Activated T-cell treated with anti-CD3 and anti-CD28 coated beads, Interleukin-2, amount 50 U/mL, for 24 hours (primary cell): ENCODE measurements around the gene GTF3A.

Experiments used
- DNase-seq: peaks from one replicate; pipeline ENCODE4 v3.0.0-alpha.2; 2020
- H3K27ac Mint-ChIP-seq: 2 replicates; pipeline ENCODE4 v1.8.0; 2020; ENCODE audit warnings: mild to moderate bottlenecking, mixed read lengths
- H3K27me3 Mint-ChIP-seq: 2 replicates; pipeline ENCODE4 v1.8.0; 2020; ENCODE audit warnings: mixed read lengths
- H3K36me3 Mint-ChIP-seq: 2 replicates; pipeline ENCODE4 v1.8.0; 2020; ENCODE audit warnings: low read depth, mixed read lengths
- H3K4me1 Mint-ChIP-seq: 2 replicates; pipeline ENCODE4 v1.8.0; 2020; ENCODE audit warnings: low read depth, mixed read lengths
- H3K4me3 Mint-ChIP-seq: 2 replicates; pipeline ENCODE4 v1.8.0; 2020; ENCODE audit warnings: mild to moderate bottlenecking, moderate library complexity, mixed read lengths
- H3K9me3 Mint-ChIP-seq: 2 replicates; pipeline ENCODE4 v1.8.0; 2020; ENCODE audit warnings: mixed read lengths

GTF3A gene

DNA sequence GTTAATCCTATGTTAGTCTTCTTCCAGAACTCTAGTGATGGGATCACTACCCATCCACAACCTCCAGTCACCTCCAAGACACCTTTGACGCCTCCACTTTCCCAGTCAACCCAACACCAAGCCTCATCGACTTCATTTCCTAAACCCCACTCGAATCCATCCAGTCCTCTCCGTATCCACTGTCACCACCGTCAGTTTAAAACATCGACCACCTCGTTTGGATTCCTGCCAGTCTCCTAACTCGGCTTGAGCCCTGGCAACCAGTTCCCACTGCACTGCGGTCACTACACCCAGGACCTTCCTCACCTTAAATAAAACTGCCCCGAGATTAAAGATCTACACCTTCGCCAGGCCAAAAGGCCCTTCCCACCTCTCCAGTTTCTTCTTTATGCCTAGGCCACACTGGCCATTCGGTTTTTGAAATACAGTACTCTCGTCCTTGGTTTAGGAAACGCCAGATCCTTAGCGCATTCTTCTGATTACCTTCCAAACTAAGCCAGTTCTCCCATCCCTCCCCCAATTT, 24.7 kb downstream of the GTF3A start:
- no peaks in the 10 kb centered on the region for H3K27me3 Mint-ChIP-seq
- no peak for DNase-seq
- peaks cover 20% of the 10 kb centered on the region for H3K36me3 Mint-ChIP-seq
- peaks cover 53% of the 10 kb centered on the region for H3K4me1 Mint-ChIP-seq
- no peaks in the 10 kb centered on the region for H3K9me3 Mint-ChIP-seq
- peak overlapping the region; percentile 96 for H3K27ac Mint-ChIP-seq
- peak overlapping the region; percentile 87 for H3K4me3 Mint-ChIP-seq

DNA sequence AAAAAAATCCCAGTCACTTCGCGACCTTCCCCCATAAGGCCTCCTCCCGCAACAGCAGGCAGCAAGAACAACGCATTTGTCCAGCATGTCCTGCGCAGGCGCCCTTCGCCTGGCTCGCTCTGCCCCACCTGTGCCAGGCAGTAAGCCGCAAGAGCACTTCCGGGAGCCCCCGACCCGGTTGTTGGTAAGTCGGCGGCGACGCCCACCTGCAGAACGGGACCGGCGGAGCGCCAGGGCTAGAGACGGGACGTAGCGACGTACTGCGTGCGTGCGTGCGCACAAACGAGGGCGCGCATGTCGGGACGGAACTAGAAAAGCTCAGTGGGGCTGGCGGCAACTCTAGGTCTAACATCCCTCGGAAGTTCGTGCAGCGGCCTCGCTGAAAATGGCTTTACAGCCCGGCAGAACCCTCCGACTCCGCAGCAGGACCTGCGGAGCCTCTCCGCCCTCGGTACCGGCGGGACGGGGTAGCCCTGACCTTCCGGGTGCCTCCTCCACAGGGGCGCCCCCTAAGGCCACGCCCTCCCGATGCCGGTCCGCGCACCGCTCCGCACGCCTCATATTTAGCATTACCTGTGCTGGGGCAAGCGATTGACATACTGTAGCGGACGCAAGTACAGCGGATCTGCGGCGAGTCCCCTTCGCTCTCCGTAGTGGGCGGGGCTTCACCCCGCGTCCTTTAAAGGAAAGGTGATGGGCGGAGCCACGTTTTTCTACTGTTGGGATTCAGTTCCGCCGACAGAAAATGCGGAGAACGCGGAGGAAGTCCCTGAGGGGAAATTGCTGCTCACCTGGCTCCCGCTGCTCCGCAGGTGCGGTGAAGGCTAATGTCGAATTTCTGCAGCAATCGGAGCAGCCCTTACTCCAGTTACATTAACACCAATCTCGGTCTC, 25.8 kb downstream of the GTF3A start, which contains the start of gene MTIF3:
Gene MTIF3 (minus strand): TSS at position 629 of the 893 bp plus-strand sequence. CDS start 10,116 bp downstream, outside the sequence.
- peak; percentile 96 for DNase-seq
- Mint-ChIP-seq H3K27me3 (no peaks in the 10 kb centered on the region), H3K4me1 (peaks cover 55% of the 10 kb centered on the region), H3K9me3 (no peaks in the 10 kb centered on the region), H3K27ac (peak within 1 kb of the TSS; percentile 96), H3K4me3 (peak within 1 kb of the TSS; percentile 87), H3K36me3 (peaks cover 17% of the 10 kb centered on the region)

DNA sequence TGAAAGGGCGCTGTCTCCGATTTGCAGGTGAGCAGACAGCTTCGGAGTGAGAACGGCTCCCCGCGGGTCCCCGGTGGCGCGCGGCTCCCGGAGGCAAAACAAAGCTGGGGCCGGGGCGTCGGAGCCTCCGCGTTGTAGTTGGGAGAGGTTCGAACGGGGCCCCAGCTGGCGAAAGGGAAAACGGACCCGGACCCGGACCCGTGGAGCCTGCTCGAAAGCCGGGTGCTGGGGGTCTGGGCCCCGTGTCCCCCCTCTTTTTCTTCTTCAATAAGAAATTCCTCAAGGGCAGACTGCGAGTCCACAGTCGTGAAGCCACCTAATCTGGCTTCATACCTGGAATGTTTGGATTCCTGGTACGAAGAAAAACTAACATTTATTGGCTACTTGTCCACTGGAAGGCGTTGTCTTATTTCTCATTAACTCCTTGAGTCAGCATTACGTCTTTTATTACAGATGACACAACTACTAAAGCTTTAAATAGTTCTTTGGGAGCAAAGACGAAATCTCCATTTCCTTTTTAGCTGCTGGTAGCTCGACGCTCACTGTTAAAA, 26.6 kb downstream of the GTF3A start:
- Mint-ChIP-seq H3K9me3 (no peaks in the 10 kb centered on the region), H3K27ac (peak overlapping the region; percentile 96), H3K27me3 (no peaks in the 10 kb centered on the region), H3K36me3 (peaks cover 19% of the 10 kb centered on the region), H3K4me3 (peak overlapping the region; percentile 87), H3K4me1 (peaks cover 57% of the 10 kb centered on the region)
- peak; percentile 63 for DNase-seq

DNA sequence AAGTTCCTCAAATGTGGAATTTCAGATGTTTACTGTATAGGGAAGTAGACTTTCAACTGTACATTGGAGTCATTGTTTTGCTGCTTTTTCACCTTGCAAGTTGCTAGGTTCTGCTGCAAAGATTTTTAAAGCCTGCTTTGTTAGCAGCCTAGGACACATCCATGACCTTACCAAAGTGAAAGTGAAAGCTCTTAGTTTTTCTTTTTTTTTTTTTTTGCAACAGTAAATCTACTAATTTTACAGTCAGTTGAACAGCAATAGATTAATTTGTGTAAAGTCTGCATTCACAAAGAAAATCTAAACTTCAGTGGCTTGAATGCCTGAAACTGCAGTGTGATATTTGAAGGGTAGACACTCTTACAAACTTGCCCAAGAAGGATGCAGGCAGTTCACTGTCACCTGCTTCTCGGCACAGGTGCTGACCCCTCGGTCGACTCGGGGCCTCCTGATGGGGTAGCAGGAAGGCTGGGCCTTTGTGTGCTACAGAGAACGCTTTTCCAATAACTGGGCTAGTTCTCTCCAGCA, 31.0 kb downstream of the GTF3A start:
- Mint-ChIP-seq H3K4me3 (peak overlapping the region; percentile 85), H3K4me1 (peaks cover 32% of the 10 kb centered on the region), H3K9me3 (no peaks in the 10 kb centered on the region), H3K27me3 (no peaks in the 10 kb centered on the region), H3K27ac (peak overlapping the region; percentile 98), H3K36me3 (peaks cover 7% of the 10 kb centered on the region)
- peak; percentile 50 for DNase-seq

DNA sequence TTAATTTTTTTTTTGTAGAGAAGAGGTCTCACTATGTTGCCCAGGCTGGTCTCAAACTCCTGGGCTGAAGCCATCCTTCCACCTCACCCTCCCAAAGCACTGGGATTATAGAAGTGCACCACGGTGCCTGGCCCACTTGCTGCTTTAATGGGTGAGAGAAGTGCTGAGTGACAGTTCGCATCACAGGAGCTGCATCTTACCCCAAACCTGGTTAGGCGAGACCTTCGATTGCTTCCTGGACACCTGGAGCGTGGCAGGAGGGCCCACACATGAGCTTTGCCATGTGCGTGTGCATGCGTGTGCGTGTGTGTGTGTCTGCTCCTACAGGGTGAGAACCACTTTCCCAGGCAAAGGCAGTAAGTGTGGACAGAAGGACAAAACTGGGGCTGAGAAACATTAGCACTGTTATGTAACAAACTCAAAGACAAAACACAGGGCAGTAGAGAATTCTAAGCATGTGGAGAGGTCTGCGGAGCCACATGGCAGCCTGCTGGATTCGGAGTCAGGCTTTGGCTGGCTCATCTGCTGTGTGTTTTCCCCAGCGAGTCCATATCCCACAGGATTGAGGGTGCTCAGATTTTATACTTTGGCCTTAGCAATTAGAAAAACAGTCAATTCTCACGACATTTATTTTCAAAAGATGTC, 37.6 kb downstream of the GTF3A start:
- H3K27me3 Mint-ChIP-seq: no peaks in the 10 kb centered on the region
- peaks cover 3% of the 10 kb centered on the region for H3K4me1 Mint-ChIP-seq
- H3K36me3 Mint-ChIP-seq: no peaks in the 10 kb centered on the region
- no peaks in the 10 kb centered on the region for H3K9me3 Mint-ChIP-seq
- H3K27ac Mint-ChIP-seq: no peak overlapping the region
- no peak for DNase-seq
- H3K4me3 Mint-ChIP-seq: no peak overlapping the region

DNA sequence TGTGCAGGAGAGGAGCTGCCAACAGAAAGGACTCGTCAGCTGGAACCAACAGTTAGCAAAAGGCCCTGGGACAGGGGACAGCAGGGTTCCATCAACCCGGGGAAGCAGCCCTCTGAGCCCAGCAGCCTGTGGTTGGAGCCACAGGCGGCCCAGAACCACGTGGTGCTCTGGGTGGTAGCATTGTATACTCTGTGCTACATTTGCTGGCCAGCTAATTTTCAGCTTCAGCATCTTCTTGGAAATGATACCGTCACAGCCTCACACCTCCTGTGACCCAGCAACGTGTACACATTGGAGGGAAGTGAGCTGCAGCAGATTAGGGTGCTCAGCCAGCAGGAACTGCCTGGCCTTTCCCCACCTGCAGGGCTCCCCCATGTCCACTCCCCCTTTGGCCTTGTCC, 39.1 kb downstream of the GTF3A start:
- Mint-ChIP-seq H3K4me3 (no peak overlapping the region), H3K27me3 (no peaks in the 10 kb centered on the region), H3K27ac (no peak overlapping the region), H3K9me3 (no peaks in the 10 kb centered on the region), H3K4me1 (peaks cover 3% of the 10 kb centered on the region), H3K36me3 (no peaks in the 10 kb centered on the region)
- no peak for DNase-seq

DNA sequence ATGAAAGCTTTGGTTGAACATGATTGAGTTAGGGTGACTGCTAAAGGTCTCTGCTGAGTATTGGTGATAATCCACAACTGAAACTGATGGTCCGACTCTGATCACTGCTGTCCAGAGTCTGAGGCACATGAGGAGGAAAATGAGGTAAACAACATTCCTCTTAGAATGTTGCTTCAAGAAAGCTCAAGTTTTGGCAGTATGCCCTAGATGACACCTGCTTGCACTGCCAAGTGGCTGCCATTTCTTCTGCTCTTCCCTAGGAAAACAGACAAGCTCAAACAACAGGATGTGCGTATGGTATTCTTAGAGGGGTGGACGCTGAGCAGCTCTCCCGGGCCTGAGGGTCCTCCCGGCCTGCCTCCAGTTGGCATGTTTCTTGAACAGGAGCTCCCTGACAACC, 41.2 kb downstream of the GTF3A start:
- Mint-ChIP-seq H3K4me1 (peaks cover 3% of the 10 kb centered on the region), H3K27me3 (no peaks in the 10 kb centered on the region), H3K36me3 (no peaks in the 10 kb centered on the region), H3K4me3 (no peak overlapping the region), H3K9me3 (no peaks in the 10 kb centered on the region), H3K27ac (no peak overlapping the region)
- DNase-seq: no peak

DNA sequence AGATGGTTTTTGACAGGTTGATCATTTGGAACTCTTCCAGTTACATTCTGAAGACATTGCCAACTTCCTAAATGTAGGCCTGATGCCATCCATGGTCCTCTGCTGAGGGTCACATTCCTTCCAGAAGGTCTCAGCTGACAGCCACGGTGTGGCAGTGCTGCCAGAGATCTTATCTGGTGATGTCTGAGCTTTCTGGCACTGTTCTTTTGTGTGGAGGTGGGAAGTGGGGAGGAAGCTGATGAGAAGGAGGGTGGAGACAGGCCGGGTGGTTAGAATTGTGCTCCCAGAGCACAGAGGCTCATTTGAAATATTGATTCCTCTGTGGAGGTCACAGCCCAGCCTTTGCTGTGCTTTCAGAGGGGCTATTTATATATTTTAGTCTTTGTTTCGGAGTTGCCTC, 42.1 kb downstream of the GTF3A start:
- Mint-ChIP-seq H3K4me3 (no peak overlapping the region), H3K36me3 (no peaks in the 10 kb centered on the region), H3K27ac (no peak overlapping the region), H3K27me3 (no peaks in the 10 kb centered on the region), H3K9me3 (no peaks in the 10 kb centered on the region), H3K4me1 (peaks cover 3% of the 10 kb centered on the region)
- no peak for DNase-seq

DNA sequence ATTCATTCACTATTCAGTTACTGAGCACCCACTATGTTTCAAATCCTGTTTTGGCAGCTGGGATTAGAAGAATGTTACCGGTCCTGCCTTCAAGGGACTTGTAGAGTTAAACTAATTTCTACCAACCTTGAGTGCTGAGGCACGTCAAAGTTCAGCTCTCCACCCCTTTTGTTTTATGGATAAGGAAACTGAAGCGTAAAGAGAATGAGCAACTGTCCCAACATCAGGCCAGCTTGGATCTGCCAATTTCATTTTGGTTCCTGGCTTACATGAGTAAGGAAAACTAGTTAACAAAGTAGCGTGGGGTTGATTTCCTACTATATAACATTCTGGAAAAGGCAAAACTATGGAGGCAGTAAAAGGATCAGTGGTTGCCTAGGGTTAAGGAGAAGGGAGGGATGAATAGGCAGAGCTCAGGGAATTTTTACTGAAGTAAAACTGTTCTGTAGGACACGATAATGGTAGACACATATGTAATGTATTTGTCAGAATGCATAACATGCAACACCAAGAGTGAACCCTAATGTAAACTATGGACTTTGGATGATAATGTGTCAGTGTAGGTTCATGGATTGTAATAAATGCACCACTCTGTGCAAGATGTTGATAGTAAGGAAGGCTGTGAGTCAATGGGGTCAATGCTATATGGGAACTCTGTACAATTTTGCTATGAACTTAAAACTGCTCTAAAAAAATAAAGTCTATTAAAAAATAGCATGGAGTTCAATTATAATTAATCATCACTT, 45.8 kb downstream of the GTF3A start:
- H3K36me3 Mint-ChIP-seq: no peaks in the 10 kb centered on the region
- H3K4me1 Mint-ChIP-seq: peaks cover 7% of the 10 kb centered on the region
- H3K9me3 Mint-ChIP-seq: no peaks in the 10 kb centered on the region
- H3K27me3 Mint-ChIP-seq: no peaks in the 10 kb centered on the region
- H3K27ac Mint-ChIP-seq: no peak overlapping the region
- DNase-seq: no peak
- H3K4me3 Mint-ChIP-seq: no peak overlapping the region

DNA sequence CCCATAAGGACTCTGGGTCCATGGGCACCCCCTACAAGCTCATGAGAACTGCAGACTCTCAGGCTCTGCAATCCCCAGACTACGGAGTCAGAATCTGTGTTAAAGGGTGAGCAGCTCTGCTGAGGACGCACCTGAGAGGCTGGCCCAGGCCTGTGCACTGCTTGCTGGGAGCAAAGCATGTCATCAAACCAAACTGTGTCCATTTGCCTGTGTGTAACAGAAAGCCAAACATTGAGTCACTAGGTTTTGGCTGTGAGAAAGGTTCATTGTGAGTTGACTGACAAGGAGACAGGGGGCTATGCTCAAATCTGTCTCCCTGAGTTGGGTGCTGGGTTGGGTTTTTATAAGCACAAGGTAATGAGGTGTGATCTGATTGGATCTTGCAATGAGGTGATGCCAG, 48.0 kb downstream of the GTF3A start:
- Mint-ChIP-seq H3K27me3 (no peaks in the 10 kb centered on the region), H3K9me3 (no peaks in the 10 kb centered on the region), H3K27ac (no peak overlapping the region), H3K4me1 (peaks cover 11% of the 10 kb centered on the region), H3K4me3 (no peak overlapping the region), H3K36me3 (no peaks in the 10 kb centered on the region)
- no peak for DNase-seq

DNA sequence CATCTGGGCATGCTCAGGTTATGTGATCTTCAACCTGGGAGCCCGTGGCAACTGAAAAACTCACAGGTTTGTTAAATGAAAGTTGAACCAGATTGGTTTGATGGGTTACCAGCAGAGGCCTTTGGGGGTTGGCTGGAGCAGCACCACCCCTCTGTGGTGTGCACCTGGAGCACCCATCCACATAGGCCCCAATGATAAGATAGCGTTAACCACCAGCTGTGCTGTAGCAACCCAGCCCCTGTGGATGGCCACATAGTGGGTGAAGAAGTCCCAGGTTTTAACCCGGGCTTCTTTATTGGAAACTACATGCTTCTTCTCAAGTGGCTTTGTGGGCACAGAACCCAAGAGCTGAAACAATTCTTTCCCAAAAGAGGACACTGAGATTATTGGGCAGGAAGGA, 48.5 kb downstream of the GTF3A start:
- no peak overlapping the region for H3K4me3 Mint-ChIP-seq
- no peaks in the 10 kb centered on the region for H3K36me3 Mint-ChIP-seq
- peaks cover 16% of the 10 kb centered on the region for H3K4me1 Mint-ChIP-seq
- H3K9me3 Mint-ChIP-seq: no peaks in the 10 kb centered on the region
- no peak for DNase-seq
- no peak overlapping the region for H3K27ac Mint-ChIP-seq
- H3K27me3 Mint-ChIP-seq: no peaks in the 10 kb centered on the region

DNA sequence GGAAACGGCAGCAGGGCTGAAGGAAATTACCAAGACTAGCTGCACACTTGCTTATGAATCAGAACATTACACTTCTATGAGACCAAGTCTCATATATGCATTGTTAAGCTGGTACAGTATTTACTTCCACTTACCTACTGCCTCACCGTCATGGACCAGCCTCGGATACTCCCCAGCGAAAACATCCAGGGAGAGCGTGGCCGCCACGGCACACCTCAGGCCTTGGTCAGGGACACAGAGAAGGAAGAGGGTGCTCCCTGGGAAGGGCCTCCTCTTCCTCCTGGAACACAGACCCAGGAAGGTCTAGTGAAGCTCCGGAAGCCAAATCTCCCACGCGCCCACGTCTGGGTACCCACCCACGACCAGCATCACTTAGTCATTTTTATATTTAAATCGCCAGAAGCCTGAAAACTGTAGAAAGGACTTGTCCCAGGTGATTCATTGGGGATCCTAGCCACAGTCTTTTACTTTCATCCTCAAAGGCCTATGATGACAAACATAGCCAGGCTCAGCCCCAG, 50.4 kb downstream of the GTF3A start:
- Mint-ChIP-seq H3K9me3 (no peaks in the 10 kb centered on the region), H3K4me3 (no peak overlapping the region), H3K4me1 (peaks cover 16% of the 10 kb centered on the region), H3K36me3 (no peaks in the 10 kb centered on the region), H3K27ac (no peak overlapping the region), H3K27me3 (no peaks in the 10 kb centered on the region)
- no peak for DNase-seq

DNA sequence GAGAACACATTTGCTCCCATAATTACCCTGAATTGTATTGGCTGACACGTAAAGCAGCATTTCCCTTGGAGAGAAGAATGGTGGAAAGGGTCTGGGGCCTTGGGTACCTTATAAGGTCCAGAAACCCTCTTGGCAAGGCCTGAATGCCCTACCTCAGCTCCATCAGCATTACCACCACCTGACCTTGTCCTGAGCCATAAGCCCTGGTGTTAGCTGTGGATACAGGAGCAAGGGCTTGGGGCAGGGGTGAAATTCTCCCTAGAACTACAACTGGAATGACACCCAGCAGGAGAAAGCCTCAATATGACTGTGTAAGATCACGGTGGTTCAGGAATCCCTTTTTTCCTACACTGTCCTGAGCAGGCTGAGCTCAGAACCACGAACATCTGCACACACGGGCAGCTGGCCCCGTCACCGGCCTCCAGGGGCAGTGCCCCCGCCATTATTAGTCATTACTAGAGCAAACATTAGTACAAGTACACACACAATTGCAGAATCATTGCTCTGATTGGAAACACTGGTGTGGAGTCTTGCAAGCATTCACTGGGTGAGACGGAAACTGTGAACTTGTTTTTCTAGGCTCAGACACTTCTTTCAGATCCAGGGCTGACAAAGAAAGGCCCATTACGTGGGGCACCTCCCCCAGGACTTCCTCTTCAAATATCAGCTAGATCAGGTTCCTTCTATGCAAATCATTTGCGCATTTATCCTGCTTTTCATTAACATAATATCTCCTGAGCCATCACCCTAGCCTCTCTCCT, 52.7 kb downstream of the GTF3A start:
- Mint-ChIP-seq H3K27ac (no peak overlapping the region), H3K4me1 (peaks cover 16% of the 10 kb centered on the region)

More for the DNA sequence above, 52.7 kb downstream of the GTF3A start:
- no peak overlapping the region for H3K4me3 Mint-ChIP-seq
- no peak for DNase-seq
- no peaks in the 10 kb centered on the region for H3K9me3 Mint-ChIP-seq
- peaks cover 2% of the 10 kb centered on the region for H3K27me3 Mint-ChIP-seq
- no peaks in the 10 kb centered on the region for H3K36me3 Mint-ChIP-seq
